Astrocyte (in vitro differentiated cells and primary cell): ENCODE results near the gene STBD1. TPM values are rescaled to one million over a fixed set of nuclear protein-coding genes. Genes with fewer than 3 reads are reported as not detected.

Source experiments
- DNase-seq: peaks from one replicate; pipeline ENCODE4 v3.0.0-alpha.2; 2010; ENCODE audit warnings: low read depth
- FAIRE-seq: peaks from 2 replicates; lab custom pipeline; 2011; peaks lifted over from hg19 to GRCh38; lab: Jason Lieb, UNC
- H2AFZ ChIP-seq: 2 replicates; pipeline ENCODE4 v1.6.0; 2012; ENCODE audit warnings: low read depth, low read length, inconsistent platforms
- H3K27ac ChIP-seq: 2 replicates; pipeline ENCODE4 v1.5.1; 2011; ENCODE audit warnings: low read depth, low read length, inconsistent platforms
- H3K27me3 ChIP-seq: 2 replicates; pipeline ENCODE4 v1.6.0; 2011; ENCODE audit warnings: low read length, inconsistent platforms; ENCODE audit not compliant: insufficient read depth
- H3K36me3 ChIP-seq: 2 replicates; pipeline ENCODE4 v1.5.1; 2011; ENCODE audit warnings: low read length, inconsistent platforms; ENCODE audit not compliant: insufficient read depth
- H3K4me1 ChIP-seq: 2 replicates; pipeline ENCODE4 v1.5.1; 2011; ENCODE audit warnings: low read length, inconsistent platforms; ENCODE audit not compliant: insufficient read depth
- H3K4me2 ChIP-seq: 2 replicates; pipeline ENCODE4 v1.6.0; 2012; ENCODE audit warnings: low read length, inconsistent platforms
- H3K4me3 ChIP-seq: 2 replicates; pipeline ENCODE4 v1.5.1; 2011; ENCODE audit warnings: low read depth, mild to moderate bottlenecking, low read length, inconsistent platforms; ENCODE audit not compliant: insufficient read depth
- H3K79me2 ChIP-seq: 2 replicates; pipeline ENCODE4 v1.6.0; 2012; ENCODE audit warnings: mild to moderate bottlenecking, low read length, inconsistent platforms; ENCODE audit not compliant: insufficient read depth
- H3K9ac ChIP-seq: 2 replicates; pipeline ENCODE4 v1.6.0; 2012; ENCODE audit warnings: mild to moderate bottlenecking, low read length, inconsistent platforms
- H3K9me3 ChIP-seq: 2 replicates; pipeline ENCODE4 v1.5.1; 2012; ENCODE audit warnings: low read depth, mild to moderate bottlenecking, low read length, inconsistent platforms; ENCODE audit not compliant: insufficient read depth
- H4K20me1 ChIP-seq: 2 replicates; pipeline ENCODE4 v1.6.0; 2012; ENCODE audit warnings: low read length, inconsistent platforms; ENCODE audit not compliant: insufficient read depth
- H3K27ac Mint-ChIP-seq: one replicate; pipeline ENCODE4 v1.8.0; 2021; ENCODE audit warnings: mild to moderate bottlenecking, mixed read lengths; ENCODE audit not compliant: unreplicated experiment
- H3K27me3 Mint-ChIP-seq: one replicate; pipeline ENCODE4 v1.8.0; 2021; ENCODE audit warnings: low read depth, mixed read lengths; ENCODE audit not compliant: unreplicated experiment
- H3K36me3 Mint-ChIP-seq: one replicate; pipeline ENCODE4 v1.8.0; 2021; ENCODE audit warnings: low read depth, mixed read lengths; ENCODE audit not compliant: unreplicated experiment
- H3K4me1 Mint-ChIP-seq: one replicate; pipeline ENCODE4 v1.8.0; 2021; ENCODE audit warnings: low read depth, mixed read lengths; ENCODE audit not compliant: unreplicated experiment
- H3K4me3 Mint-ChIP-seq: one replicate; pipeline ENCODE4 v1.8.0; 2021; ENCODE audit warnings: mild to moderate bottlenecking, moderate library complexity, mixed read lengths; ENCODE audit not compliant: unreplicated experiment
- H3K9me3 Mint-ChIP-seq: one replicate; pipeline ENCODE4 v1.8.0; 2021; ENCODE audit warnings: mild to moderate bottlenecking, mixed read lengths; ENCODE audit not compliant: unreplicated experiment
- CTCF ChIP-seq: IDR thresholded peaks from 2 replicates; pipeline ENCODE4 v1.5.1; 2011; ENCODE audit warnings: low read depth, mild to moderate bottlenecking, inconsistent platforms, low read length, moderate library complexity; ENCODE audit not compliant: insufficient read depth
- EZH2 ChIP-seq: IDR thresholded peaks from 2 replicates; pipeline ENCODE4 v1.6.1; 2012; ENCODE audit warnings: mild to moderate bottlenecking, low read length, inconsistent platforms; ENCODE audit not compliant: insufficient read depth
- total RNA-seq: library from RNA; stranded (reverse); gene quantifications from 2 replicates; pipeline ENCODE4 v1.2.1, GENCODE V29; 2021

Gene STBD1
- total RNA-seq, 1 donor from 2014 or later, result 7.2 TPM

- Histone ChIP-seq H3K9me3 (no peaks in the 10 kb centered on the region), H2AFZ (no peak overlapping the region), H3K9ac (no peak overlapping the region), H4K20me1 (no peaks in the 10 kb centered on the region), H3K4me2 (no peak overlapping the region), H3K27me3 (no peaks in the 10 kb centered on the region), H3K4me3 (no peak overlapping the region), H3K4me1 (no peaks in the 10 kb centered on the region), H3K79me2 (no peaks in the 10 kb centered on the region), H3K36me3 (no peaks in the 10 kb centered on the region), H3K27ac (no peak overlapping the region)
- Mint-ChIP-seq H3K27ac (no peak overlapping the region), H3K36me3 (peaks cover 3% of the 10 kb centered on the region), H3K27me3 (peaks cover 9% of the 10 kb centered on the region), H3K4me1 (no peaks in the 10 kb centered on the region), H3K4me3 (no peak overlapping the region), H3K9me3 (peaks cover 9% of the 10 kb centered on the region)
- TF ChIP-seq EZH2, result no peak
- TF ChIP-seq CTCF, result no peak
- DNase-seq (no peak), FAIRE-seq (no peak)
Observed at GRCh38 chr4:76292730-76293129, 13.8 kb upstream of the STBD1 start.

GRCh38 chr4:76293772-76294171 lies 12.8 kb upstream of the STBD1 start:
- H3K36me3 ChIP-seq, result no peaks in the 10 kb centered on the region
- H2AFZ ChIP-seq, result no peak overlapping the region
- H3K4me3 Mint-ChIP-seq, result no peak overlapping the region
- no peaks in the 10 kb centered on the region for H4K20me1 ChIP-seq
- DNase-seq (no peak), FAIRE-seq (no peak)
- no peak overlapping the region for H3K4me3 ChIP-seq
- no peaks in the 10 kb centered on the region for H3K27me3 ChIP-seq
- H3K4me2 ChIP-seq, result no peak overlapping the region
- H3K9me3 Mint-ChIP-seq, result peaks cover 14% of the 10 kb centered on the region
- H3K27ac ChIP-seq, result no peak overlapping the region
- TF ChIP-seq CTCF, result no peak
- no peak for TF ChIP-seq EZH2
- H3K27ac Mint-ChIP-seq, result no peak overlapping the region
- no peaks in the 10 kb centered on the region for H3K4me1 ChIP-seq
- no peaks in the 10 kb centered on the region for H3K4me1 Mint-ChIP-seq
- H3K79me2 ChIP-seq, result no peaks in the 10 kb centered on the region
- peaks cover 3% of the 10 kb centered on the region for H3K27me3 Mint-ChIP-seq
- peaks cover 5% of the 10 kb centered on the region for H3K9me3 ChIP-seq
- H3K36me3 Mint-ChIP-seq, result peaks cover 3% of the 10 kb centered on the region
- no peak overlapping the region for H3K9ac ChIP-seq

GRCh38 chr4:76296286-76296820 lies 10.2 kb upstream of the STBD1 start:
- FAIRE-seq, result no peak
- H3K27me3 ChIP-seq, result no peaks in the 10 kb centered on the region
- no peak for DNase-seq
- H3K79me2 ChIP-seq, result no peaks in the 10 kb centered on the region
- H4K20me1 ChIP-seq, result no peaks in the 10 kb centered on the region
- H3K9me3 Mint-ChIP-seq, result peaks cover 14% of the 10 kb centered on the region
- no peak overlapping the region for H3K27ac Mint-ChIP-seq
- no peak overlapping the region for H3K4me2 ChIP-seq
- peaks cover 5% of the 10 kb centered on the region for H3K9me3 ChIP-seq
- H3K4me3 Mint-ChIP-seq, result no peak overlapping the region
- H3K4me1 Mint-ChIP-seq, result peaks cover 6% of the 10 kb centered on the region
- H3K36me3 ChIP-seq, result no peaks in the 10 kb centered on the region
- peaks cover 4% of the 10 kb centered on the region for H3K4me1 ChIP-seq
- no peak overlapping the region for H3K27ac ChIP-seq
- H3K4me3 ChIP-seq, result no peak overlapping the region
- H3K36me3 Mint-ChIP-seq, result peaks cover 3% of the 10 kb centered on the region
- H3K9ac ChIP-seq, result no peak overlapping the region
- H2AFZ ChIP-seq, result no peak overlapping the region
- H3K27me3 Mint-ChIP-seq, result peaks cover 2% of the 10 kb centered on the region
- TF ChIP-seq EZH2, result no peak
- no peak for TF ChIP-seq CTCF
